A549 treated with AZD9567 at 1 μM for 4 hours (cell line): ENCODE results near the gene SLC22A31. TPM values are rescaled to one million over a fixed set of nuclear protein-coding genes. Genes with fewer than 3 reads are reported as not detected.

Experiments used
- total RNA-seq: library from RNA; stranded (reverse); fragments of 200-300 nt; extraction: Qiagen RNA extraction; gene quantifications from 5 replicates; pipeline ENCODE4 v1.2.3, GENCODE V29; 2022; ENCODE audit not compliant: insufficient read depth

Gene SLC22A31
- 1.1 to 4.8 TPM (median 1.7 TPM) in 5 replicates for total RNA-seq

GRCh38 chr16:89200124-89200849 is at the start of gene SLC22A31:
Gene SLC22A31 (minus strand): TSS chr16:89200537. CDS start chr16:89200501, 36 bp downstream.

GRCh38 chr16:89217388-89218191 is 17.3 kb upstream of the SLC22A31 start, which contains the start of gene ZNF778:
Gene ZNF778 (plus strand): TSS chr16:89217703. CDS start chr16:89221128, 3,425 bp downstream.

DNA sequence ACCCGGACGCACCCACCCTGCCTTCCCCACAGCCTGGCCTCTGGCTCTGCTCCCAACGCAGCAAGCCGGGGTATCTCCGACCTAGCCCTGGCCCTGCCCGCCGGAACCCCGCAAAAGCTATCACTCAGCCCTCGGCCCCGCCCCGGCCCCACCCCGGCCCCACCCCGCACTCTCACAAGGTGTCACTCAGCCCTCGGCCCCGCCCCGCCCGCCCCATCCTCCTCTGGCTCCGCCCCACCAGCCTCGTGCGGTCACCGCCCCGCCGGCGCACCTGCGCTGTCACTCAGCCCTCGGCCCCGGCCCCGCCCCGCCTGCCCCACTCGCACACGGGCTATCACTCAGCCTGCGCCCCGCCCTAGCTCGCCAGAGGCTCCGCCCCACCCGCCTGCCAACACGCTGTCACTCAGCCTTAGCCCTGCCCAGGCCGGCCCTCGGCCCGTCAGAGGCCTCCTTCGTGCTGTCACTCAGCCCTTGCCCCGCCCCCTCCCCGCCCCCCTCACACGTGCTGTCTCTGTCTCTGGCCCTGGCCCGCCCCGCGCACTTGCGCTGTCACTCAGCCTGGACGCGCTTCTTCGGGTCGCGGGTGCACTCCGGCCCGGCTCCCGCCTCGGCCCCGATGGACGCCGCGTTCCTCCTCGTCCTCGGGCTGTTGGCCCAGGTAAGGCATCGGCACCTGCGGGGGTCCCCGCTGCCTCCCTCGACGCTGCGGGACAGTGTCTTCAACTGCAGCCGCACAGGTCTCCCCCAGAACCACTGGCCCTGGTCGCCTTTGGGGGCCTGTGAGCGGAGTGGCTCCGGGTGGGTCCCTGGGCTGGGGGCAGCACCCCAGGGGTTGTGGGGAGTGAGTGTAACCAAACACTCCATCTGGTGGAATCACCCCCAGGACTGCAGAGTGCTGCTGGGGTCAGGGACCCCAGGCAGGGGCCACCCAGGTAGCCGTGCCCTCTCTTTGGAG is 28.8 kb downstream of the SLC22A31 start, which contains the start of gene CDH15:
CDH15 (plus strand) TSS at position 533 of the 955 bp plus-strand sequence; CDS start at position 617, 84 bp downstream.

Other genes starting within 250 kb of the SLC22A31 start
- gene CBFA2T3, start 223.3 kb downstream of the SLC22A31 start, total RNA-seq, result 0.42 to 0.65 TPM (median 0.59 TPM) in 5 replicates
- 17.7 to 20.6 TPM (median 20.2 TPM) in 5 replicates for gene ACSF3, start 106.7 kb downstream of the SLC22A31 start, total RNA-seq
- gene CDH15, start 28.8 kb downstream of the SLC22A31 start, total RNA-seq, result 0.07 to 0.15 TPM (median 0.13 TPM) in 4 of 5 replicates, not detected in the other
- 7.9 to 14.1 TPM (median 9.9 TPM) in 5 replicates for gene ZNF778, start 17.2 kb upstream of the SLC22A31 start, total RNA-seq